SH-SY5Y (cell line): ENCODE data around the gene COMMD2.

Source experiments
- GATA2 ChIP-seq: IDR thresholded peaks from 2 replicates; pipeline ENCODE4 v1.6.1; 2011; ENCODE audit warnings: mild to moderate bottlenecking, low read depth, low read length
- GATA3 ChIP-seq: IDR thresholded peaks from 2 replicates; pipeline ENCODE4 v1.6.1; 2011; ENCODE audit warnings: low read depth, mild to moderate bottlenecking, low read length, moderate library complexity

DNA sequence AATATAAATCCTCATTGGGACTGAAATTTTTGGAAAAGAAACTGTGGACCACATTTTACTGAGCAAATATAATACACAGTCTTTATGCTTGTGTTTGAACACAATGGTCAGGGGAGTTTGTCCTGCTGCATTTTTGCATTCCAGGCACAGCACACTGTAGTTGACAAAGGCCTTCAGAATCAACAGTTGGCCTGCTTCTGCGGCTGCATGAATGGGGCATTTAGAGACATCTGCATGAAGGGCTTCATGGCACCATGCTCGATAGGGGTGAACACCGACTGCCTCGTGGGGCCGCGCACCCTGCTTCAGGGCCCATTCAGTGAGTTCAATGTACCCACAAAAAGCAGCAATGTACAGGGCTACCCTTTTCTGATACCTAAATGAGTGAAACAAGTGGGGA lies 15.4 kb upstream of the COMMD2 start:
- TF ChIP-seq GATA2 = no peak
- no peak for TF ChIP-seq GATA3
